Transverse colon (tissue), 4 donors: ENCODE results near the gene RALGAPA2. TPM values are rescaled to one million over a fixed set of nuclear protein-coding genes. Genes with fewer than 3 reads are reported as not detected.

Experiments used
- DNase-seq: peaks from one replicate; pipeline ENCODE4 v3.0.0-alpha.2; 2019
- H3K27ac ChIP-seq, 4 donors: fragments of 200-600 bp; sonication (generic); 2 replicates each; pipeline ENCODE4 v1.5.1; 2016 to 2018; ENCODE audit warnings: inconsistent platforms in 4 of 4
- H3K27me3 ChIP-seq: fragments of 200-600 bp; sonication (generic); 2 replicates; pipeline ENCODE4 v1.5.1; 2017; ENCODE audit warnings: inconsistent platforms
- H3K36me3 ChIP-seq, 4 donors: fragments of 200-600 bp; sonication (generic); 2 replicates each; pipeline ENCODE4 v1.5.1; 2017 to 2019; ENCODE audit warnings: inconsistent platforms in 4 of 4
- H3K4me1 ChIP-seq, 4 donors: fragments of 200-600 bp; sonication (generic); 2 replicates each; pipeline ENCODE4 v1.5.1; 2017 to 2020; ENCODE audit warnings: inconsistent platforms in 4 of 4
- H3K4me3 ChIP-seq, 4 donors: fragments of 200-600 bp; sonication (generic); 1 replicate in 1 of 4; 2 replicates in 3 of 4; pipeline versions ENCODE4 v1.5.1 to v1.6.1; 2017 to 2019; ENCODE audit warnings: inconsistent platforms in 4 of 4
- H3K9me3 ChIP-seq, 2 donors: fragments of 200-600 bp; sonication (generic); 2 replicates each; pipeline ENCODE4 v1.5.1; 2017 to 2019; ENCODE audit warnings: inconsistent platforms in 2 of 2
- CTCF ChIP-seq, 5 experiments: fragments of 200-600 bp in 3 of 5; fragments of 450-650 bp in 2 of 5; sonication (generic) in 3 of 5; IDR thresholded peaks; 1 replicate in 2 of 5; 2 replicates in 3 of 5; pipeline ENCODE4 v1.5.1; 2016 to 2017; ENCODE audit warnings: antibody characterized with exemption in 5 of 5, inconsistent platforms in 3 of 5, mild to moderate bottlenecking in 2 of 5, moderate library complexity in 1 of 5
- EP300 ChIP-seq: sonication (generic); formaldehyde crosslinking; IDR thresholded peaks from one replicate; pipeline ENCODE4 v1.6.1; 2017; ENCODE audit warnings: antibody characterized with exemption, low read depth
- POLR2A ChIP-seq: fragments of 450-650 bp; IDR thresholded peaks from one replicate; pipeline ENCODE4 v1.6.1; 2016; ENCODE audit warnings: antibody characterized with exemption, mild to moderate bottlenecking, moderate library complexity
- POLR2AphosphoS5 ChIP-seq, 3 donors: sonication (generic); formaldehyde crosslinking; IDR thresholded peaks; one replicate each; pipeline ENCODE4 v1.6.1; 2016; ENCODE audit warnings: antibody characterized with exemption in 3 of 3
- WGBS, 2 donors: methylation state at CpG; one replicate each; pipeline ENCODE4 v1.1.5; 2018; ENCODE audit warnings: low coverage in 1 of 2; 5-methylcytosine and 5-hydroxymethylcytosine counted together
- in situ Hi-C, 4 donors: fragments of 200-750 bp; cut with MboI; loops; one replicate each; pipeline versions ENCODE4 v1.15.0 to v1.15.1; 2017; ENCODE audit warnings: low sequenced_read_pairs in 3 of 4, low pct_ligation_motif_present in 1 of 4, low pct_unique_long_range_greater_than_20kb in 1 of 4
- intact Hi-C: fragments of 100-400 bp; cut with DNase I; formaldehyde crosslinking; loops from one replicate; pipeline ENCODE4 v1.15.1; 2023; ENCODE audit warnings: low total_unique reads
- total RNA-seq, 4 donors: library from RNA; depleted of rRNA; stranded (reverse); fragments of >200 nt; gene quantifications; one replicate each; pipeline ENCODE4 v1.1.0, GENCODE V29; 2016

The RALGAPA2 gene
- total RNA-seq, 4 donors from 2014 or later = 29.5 to 84.0 (median 66.5) TPM

GRCh38 chr20:20744170-20744725, 31.8 kb upstream of the RALGAPA2 start:
- Histone ChIP-seq H3K9me3 (no peaks in the 10 kb centered on the region), H3K27me3 (no peaks in the 10 kb centered on the region), H3K36me3 (no peaks in the 10 kb centered on the region), H3K27ac (peak overlapping the region; percentile 70 to 82 (median 78)), H3K4me3 (peak overlapping the region in 1 of 4 donors; percentile 12), H3K4me1 (peaks cover 8 to 28% (median 19%) of the 10 kb centered on the region in 4 donors)
- no peak for DNase-seq
- no peak for TF ChIP-seq CTCF (IDR thresholded peaks at IDR 0.05)
- no peak for TF ChIP-seq POLR2AphosphoS5 (IDR thresholded peaks at IDR 0.05)
- TF ChIP-seq POLR2A = no peak
- no peak for TF ChIP-seq EP300
- intact Hi-C loops (no loop called here), in situ Hi-C loops (no loop called here)
- WGBS, 2 donors = 38% methylated on average over 5 of the region's 5 CpGs; no CpG with 5 or more reads in 1 of the 2 donors

- Histone ChIP-seq H3K36me3 (no peaks in the 10 kb centered on the region), H3K27me3 (no peaks in the 10 kb centered on the region), H3K9me3 (no peaks in the 10 kb centered on the region), H3K4me3 (peak overlapping the region in 1 of 4 donors; percentile 12), H3K4me1 (peaks cover 8 to 28% (median 19%) of the 10 kb centered on the region in 4 donors), H3K27ac (peak overlapping the region; percentile 70 to 82 (median 78))
- WGBS, 2 donors = 10 to 18% methylated on average over 6 to 15 of the region's 15 CpGs
- in situ Hi-C loops (no loop called here), intact Hi-C loops (no loop called here)
- peak; percentile 33 for DNase-seq
- no peak for TF ChIP-seq EP300
- no peak for TF ChIP-seq POLR2A
- TF ChIP-seq CTCF (IDR thresholded peaks at IDR 0.05) = no peak
- TF ChIP-seq POLR2AphosphoS5 (IDR thresholded peaks at IDR 0.05) = no peak
These were observed 31.2 kb upstream of the RALGAPA2 start for GRCh38 chr20:20743511-20744169.

GRCh38 chr20:20741087-20742045, 28.9 kb upstream of the RALGAPA2 start:
- TF ChIP-seq EP300 (no peak), POLR2A (no peak), CTCF (IDR thresholded peaks at IDR 0.05) (no peak), POLR2AphosphoS5 (IDR thresholded peaks at IDR 0.05) (no peak)
- in situ Hi-C loops = no loop called here

DNA sequence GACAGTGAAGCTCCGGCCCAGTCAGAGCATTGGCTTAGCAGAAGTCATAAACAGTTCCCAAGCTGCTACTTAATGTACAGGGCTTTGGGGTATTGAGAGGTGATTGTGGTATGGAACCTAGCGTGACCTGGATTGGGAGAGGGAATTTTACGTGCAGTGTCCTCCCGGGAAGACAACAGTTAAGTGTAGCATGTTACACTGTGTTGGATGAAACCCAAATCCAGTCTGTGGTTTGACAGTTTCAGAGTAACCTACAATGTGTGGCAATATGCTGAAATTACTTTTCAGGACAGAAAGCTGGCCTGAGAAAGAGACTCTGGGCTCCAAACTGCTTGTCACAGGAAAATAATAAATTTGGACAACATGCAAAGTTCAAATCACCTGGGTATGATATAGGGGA, 28.1 kb upstream of the RALGAPA2 start:
- intact Hi-C loops (no loop called here), in situ Hi-C loops (no loop called here)
- WGBS, 2 donors = 86% methylated on average over 4 of the region's 4 CpGs; no CpG with 5 or more reads in 1 of the 2 donors
- no peaks in the 10 kb centered on the region for H3K9me3 ChIP-seq
- no peak for DNase-seq
- H3K27me3 ChIP-seq = no peaks in the 10 kb centered on the region
- H3K4me3 ChIP-seq = no peak overlapping the region
- peaks cover 8 to 28% (median 19%) of the 10 kb centered on the region in 4 donors for H3K4me1 ChIP-seq
- no peak overlapping the region for H3K27ac ChIP-seq
- no peaks in the 10 kb centered on the region for H3K36me3 ChIP-seq
- TF ChIP-seq POLR2A = no peak
- no peak for TF ChIP-seq CTCF (IDR thresholded peaks at IDR 0.05)
- no peak for TF ChIP-seq EP300
- TF ChIP-seq POLR2AphosphoS5 (IDR thresholded peaks at IDR 0.05) = no peak

More at GRCh38 chr20:20741087-20742045, 28.9 kb upstream of the RALGAPA2 start:
- intact Hi-C loops = no loop called here
- Histone ChIP-seq H3K27ac (no peak overlapping the region), H3K36me3 (no peaks in the 10 kb centered on the region), H3K4me3 (no peak overlapping the region), H3K27me3 (no peaks in the 10 kb centered on the region), H3K9me3 (no peaks in the 10 kb centered on the region), H3K4me1 (peaks cover 8 to 28% (median 19%) of the 10 kb centered on the region in 4 donors)
- 74 to 93% methylated on average over 4 to 10 of the region's 10 CpGs for WGBS, 2 donors
- no peak for DNase-seq
